ENCODE measurements around the gene SLC22A5. TPM values are rescaled to one million over a fixed set of nuclear protein-coding genes. Genes with fewer than 3 reads are reported as not detected.

SLC22A5 gene
- total and polyA plus RNA-seq, 9 of the 15 experiments (the other 6 are each of a cell fraction or from before 2014, with no cell fraction given): 3.0 to 16.6 (median 8.3) TPM

- TF ChIP-seq BCL6 (CRISPR knock-in tag; IDR thresholded peaks at IDR 0.05) (no peak), MYNN (IDR thresholded peaks at IDR 0.05) (peak; percentile 67; the same call in 1 of the 2 replicates), MYNN (CRISPR knock-in tag; IDR thresholded peaks at IDR 0.05) (no peak)
Measured at GRCh38 chr5:132321109-132321721, 48.3 kb upstream of the SLC22A5 start (continued).

GRCh38 chr5:132322266-132322665 is 47.2 kb upstream of the SLC22A5 start:
- no peak for TF ChIP-seq FOXA3 (CRISPR knock-in tag; conservative IDR thresholded peaks at IDR 0.05 in 1 of 2, IDR thresholded peaks at IDR 0.05 in 1 of 2)
- no peak for TF ChIP-seq REST (IDR thresholded peaks at IDR 0.05; ENCODE audit: borderline replicate concordance)
- no peak for TF ChIP-seq REST (CRISPR knock-in tag; IDR thresholded peaks at IDR 0.05; ENCODE audit: low read depth)
- TF ChIP-seq POLR2H (tag; IDR thresholded peaks at IDR 0.05; ENCODE audit: low read depth): no peak
- no TSS peak for BruUV-seq (replicated peaks)
- 0 out of 3 replicates have a peak, but pooled peaks cover 3% of the 10 kb centered on the region for H3K79me2 ChIP-seq (ENCODE audit: control insufficient read depth, insufficient read depth, low read length)
- no peaks in the 10 kb centered on the region for H3K27me3 ChIP-seq (ENCODE audit: control insufficient read depth in 2 of 2, insufficient read depth in 2 of 2, low read length in 2 of 2)
- H3K36me3 ChIP-seq (ENCODE audit: control insufficient read depth, insufficient read depth, low read length): peaks cover 27% of the 10 kb centered on the region
- ChIA-PET POLR2A (interaction anchor here (0.6 to 0.7 kb wide), 2 partner anchors 11 to 74 kb away, joined by 3 read pairs; no protein-coding TSS in a partner anchor), CTCF (ENCODE audit: low intra/inter-chr PET ratio) (no interaction called here)
- no peak overlapping the region for H2AFZ ChIP-seq (ENCODE audit: low read depth, low read length)
- 89% methylated on average over 11 of the region's 11 CpGs for WGBS (ENCODE audit: insufficient coverage, low coverage, missing lambda C conversion rate)
- H3K4me2 ChIP-seq (ENCODE audit: insufficient read depth, low read length): no peak overlapping the region
- no peak for DNase-seq (ENCODE audit: extremely low read depth in 1 of 4, low spot score in 3 of 4)
- intact Hi-C loops (cut with micrococcal nuclease) (no loop called here), in situ Hi-C loops (cut with MboI) (no loop called here)
- peaks cover 21 to 28% of the 10 kb centered on the region in 2 experiments; a peak in 4 of 5 replicates for H3K4me1 ChIP-seq (replicated peaks in 1 of 2; ENCODE audit: control insufficient read depth in 2 of 2, insufficient read depth in 2 of 2, low read length in 2 of 2)
- no peaks in the 10 kb centered on the region for H4K20me1 ChIP-seq (replicated peaks; ENCODE audit: control insufficient read depth, insufficient read depth, low read length)
- peak overlapping the region in 1 of 2 experiments; percentile 72; a peak in 2 of 4 replicates for H3K9ac ChIP-seq (ENCODE audit: insufficient read depth in 1 of 2, low read depth in 2 of 2, low read length in 2 of 2)
- no peak overlapping the region for H3K27ac ChIP-seq (ENCODE audit: extremely low read depth, low read depth, low read length)
- no peak overlapping the region for H3K4me3 ChIP-seq
- no peaks in the 10 kb centered on the region for H3K9me1 ChIP-seq (ENCODE audit: control insufficient read depth, insufficient read depth, low read length)
- FAIRE-seq: no peak
- ATAC-seq: no peak
- H3K9me3 ChIP-seq (replicated peaks; ENCODE audit: control insufficient read depth, insufficient read depth, low read depth, low read length): no peaks in the 10 kb centered on the region
